IPS-20b (cell line): ENCODE results near the gene AZIN2.

Source experiments
- H3K27ac ChIP-seq: one replicate; pipeline ENCODE4 v1.5.1; 2013; ENCODE audit warnings: low read length
- H3K27me3 ChIP-seq: 2 replicates; pipeline ENCODE4 v1.6.1; 2013; ENCODE audit warnings: mild to moderate bottlenecking, low read length, inconsistent platforms; ENCODE audit not compliant: insufficient read depth
- H3K36me3 ChIP-seq: 2 replicates; pipeline ENCODE4 v1.6.1; 2013; ENCODE audit warnings: low read depth, mild to moderate bottlenecking, inconsistent platforms, low read length, moderate library complexity; ENCODE audit not compliant: insufficient read depth
- H3K4me1 ChIP-seq: 2 replicates; pipeline ENCODE4 v1.6.1; 2013; ENCODE audit warnings: mild to moderate bottlenecking, control low read depth, inconsistent platforms, low read length, moderate library complexity; ENCODE audit not compliant: insufficient read depth
- H3K4me3 ChIP-seq: 2 replicates; pipeline ENCODE4 v1.5.1; 2013; ENCODE audit warnings: mild to moderate bottlenecking, low read length, inconsistent platforms
- H3K9ac ChIP-seq: 2 replicates; pipeline ENCODE4 v1.6.1; 2013; ENCODE audit warnings: low read depth, mild to moderate bottlenecking, inconsistent platforms, low read length, moderate library complexity
- H3K9me3 ChIP-seq: 2 replicates; pipeline ENCODE4 v1.6.1; 2013; ENCODE audit warnings: mild to moderate bottlenecking, low read depth, low read length, inconsistent platforms; ENCODE audit not compliant: insufficient read depth

AZIN2 gene

DNA sequence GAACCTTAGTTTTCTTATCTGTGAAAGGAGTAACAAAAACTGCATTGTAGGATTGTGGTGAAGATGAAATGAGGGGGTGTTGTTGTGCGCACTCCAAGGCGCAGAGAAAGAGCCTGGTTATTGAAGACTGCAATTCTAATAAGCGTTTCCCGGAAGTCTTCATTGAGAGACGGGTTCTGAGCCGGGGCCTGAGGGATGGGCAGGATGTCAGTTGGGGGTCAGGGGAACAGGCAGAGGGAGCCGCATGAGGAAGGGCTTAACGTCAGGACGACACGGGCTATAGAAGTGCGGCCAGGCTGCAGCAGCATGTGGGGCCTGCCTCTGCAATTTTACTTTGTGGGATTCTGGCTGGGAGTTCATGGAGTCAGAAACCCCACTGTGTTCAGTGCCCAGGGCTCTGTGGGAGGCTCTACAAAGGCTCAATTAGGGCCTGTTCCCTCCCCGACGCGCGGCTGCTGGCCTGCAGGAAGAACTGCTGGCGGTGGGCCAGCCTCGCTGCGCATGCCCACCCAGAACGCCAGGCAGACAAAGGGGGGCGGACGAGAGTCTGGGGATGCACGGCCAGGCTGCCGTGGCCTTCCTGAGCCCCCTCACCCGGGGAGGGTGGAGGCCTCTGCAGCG lies 80.2 kb downstream of the AZIN2 start:
- peak overlapping the region; percentile 3; the same call in 1 of the 2 replicates for H3K9ac ChIP-seq
- no peak overlapping the region for H3K4me3 ChIP-seq
- H3K36me3 ChIP-seq: peaks cover 10% of the 10 kb centered on the region
- peaks cover 23% of the 10 kb centered on the region for H3K4me1 ChIP-seq
- H3K27ac ChIP-seq: no peak overlapping the region
- H3K9me3 ChIP-seq: no peaks in the 10 kb centered on the region
- no peaks in the 10 kb centered on the region for H3K27me3 ChIP-seq

DNA sequence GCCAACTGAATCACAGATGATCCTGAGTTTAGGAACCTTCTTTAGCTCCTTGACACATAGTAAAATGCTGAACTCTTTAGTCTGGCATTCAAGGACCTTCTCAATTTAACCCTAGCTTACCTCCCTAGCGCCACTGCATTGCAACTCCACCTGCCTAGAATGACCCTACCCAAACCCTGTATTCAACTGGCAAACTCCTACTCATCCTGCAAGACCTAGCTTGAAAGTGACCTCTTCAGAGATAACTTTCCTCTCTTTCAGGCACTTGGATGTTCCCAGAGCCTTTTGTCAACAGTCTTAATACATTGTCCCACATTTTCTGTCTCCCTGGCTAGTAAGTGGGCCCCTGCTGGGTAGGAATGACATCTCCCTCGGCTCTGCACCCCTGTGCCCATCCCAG lies 81.2 kb downstream of the AZIN2 start:
- Histone ChIP-seq H3K4me3 (no peak overlapping the region), H3K27ac (no peak overlapping the region), H3K4me1 (peaks cover 23% of the 10 kb centered on the region), H3K9me3 (no peaks in the 10 kb centered on the region), H3K9ac (no peak overlapping the region), H3K36me3 (peaks cover 10% of the 10 kb centered on the region), H3K27me3 (no peaks in the 10 kb centered on the region)

DNA sequence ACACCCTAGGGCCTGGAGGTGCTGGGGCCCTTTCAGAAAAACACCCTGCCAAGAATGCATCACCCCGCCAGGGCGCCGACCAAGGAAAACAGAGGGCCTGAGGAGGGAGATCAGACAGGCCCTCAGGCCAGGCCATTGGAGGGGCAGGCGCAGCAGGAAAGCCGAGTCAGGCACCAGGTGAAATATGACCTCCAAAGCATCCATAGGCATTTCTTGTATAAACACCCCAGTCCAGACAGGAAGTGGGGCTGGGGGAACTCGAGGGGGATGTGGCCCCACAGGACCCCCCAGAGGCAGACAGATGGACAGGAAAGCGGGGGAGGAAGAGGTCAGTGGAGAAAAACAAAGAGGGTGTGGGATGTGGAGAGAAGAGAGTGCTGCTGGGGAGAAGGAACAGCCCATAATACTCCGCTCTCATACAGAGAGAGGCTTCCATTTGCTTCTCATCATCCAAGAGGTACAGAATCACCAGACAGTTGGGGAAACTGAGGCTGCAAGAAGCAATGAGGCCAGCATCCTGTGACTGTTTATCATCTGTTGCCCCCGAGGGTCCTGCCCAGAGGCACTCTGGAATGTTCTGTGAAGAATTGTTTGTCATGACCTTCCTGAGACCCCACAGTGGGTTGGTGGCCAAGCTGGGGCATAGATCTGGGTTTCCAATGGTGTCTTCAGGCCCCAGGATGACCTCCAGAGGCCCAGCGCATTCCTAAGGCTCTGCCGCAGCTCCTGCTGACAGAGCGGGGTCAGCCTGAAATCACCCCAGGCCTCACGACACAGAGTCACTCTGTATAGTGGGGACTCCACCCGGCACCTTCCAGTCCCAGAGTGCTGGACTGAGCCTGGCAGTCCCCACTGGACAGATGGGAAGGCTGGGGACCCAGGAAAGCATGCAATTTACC lies 82.9 kb downstream of the AZIN2 start:
- Histone ChIP-seq H3K36me3 (no peaks in the 10 kb centered on the region), H3K27ac (no peak overlapping the region)

DNA sequence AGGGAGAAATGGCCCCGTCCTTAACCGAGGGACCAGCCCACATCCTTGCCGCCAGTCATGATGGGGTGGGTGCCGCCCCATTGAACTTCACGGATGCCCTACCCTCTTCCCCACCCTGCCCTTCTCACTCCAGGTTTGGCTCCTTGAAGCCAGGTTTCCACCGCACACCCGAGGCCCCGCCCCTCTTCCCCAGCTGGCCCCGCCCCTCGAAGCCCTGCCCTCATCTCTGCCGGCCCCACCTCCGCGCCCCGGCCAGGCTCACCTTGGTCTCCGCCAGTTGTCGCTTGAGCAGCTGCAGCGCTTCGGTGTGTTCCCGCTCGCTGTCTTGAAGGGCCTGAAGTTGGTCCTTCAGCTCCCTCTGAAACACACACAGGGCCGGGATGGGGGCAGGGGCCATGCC lies 84.3 kb downstream of the AZIN2 start:
- peaks cover 28% of the 10 kb centered on the region for H3K4me1 ChIP-seq
- H3K27me3 ChIP-seq: no peaks in the 10 kb centered on the region
- no peaks in the 10 kb centered on the region for H3K9me3 ChIP-seq
- no peak overlapping the region for H3K4me3 ChIP-seq
- no peak overlapping the region for H3K9ac ChIP-seq
- no peak overlapping the region for H3K27ac ChIP-seq
- no peaks in the 10 kb centered on the region for H3K36me3 ChIP-seq

More for the DNA sequence above, 82.9 kb downstream of the AZIN2 start:
- H3K9me3 ChIP-seq: no peaks in the 10 kb centered on the region
- H3K27me3 ChIP-seq: no peaks in the 10 kb centered on the region
- peaks cover 23% of the 10 kb centered on the region for H3K4me1 ChIP-seq
- no peak overlapping the region for H3K9ac ChIP-seq
- no peak overlapping the region for H3K4me3 ChIP-seq

DNA sequence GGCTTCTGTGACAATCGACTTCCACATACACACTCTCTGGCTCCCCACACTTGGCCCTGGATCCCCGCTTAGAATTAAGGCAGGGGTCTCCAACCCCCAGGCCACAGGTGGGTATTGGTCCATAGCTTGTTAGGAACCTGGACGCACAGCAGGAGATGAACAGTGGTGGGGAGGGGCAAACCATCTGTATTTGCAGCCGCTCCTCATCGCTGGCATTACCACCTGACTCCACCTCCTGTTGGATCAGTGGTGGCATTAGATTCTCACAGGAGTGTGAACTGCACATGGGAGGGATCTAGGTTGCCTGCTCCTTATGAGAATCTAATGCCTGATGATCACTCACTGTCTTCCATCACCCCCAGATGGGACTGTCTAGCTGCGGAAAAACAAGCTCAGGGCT lies 84.9 kb downstream of the AZIN2 start:
- Histone ChIP-seq H3K4me1 (peaks cover 25% of the 10 kb centered on the region), H3K36me3 (no peaks in the 10 kb centered on the region), H3K9ac (no peak overlapping the region), H3K27me3 (no peaks in the 10 kb centered on the region), H3K27ac (no peak overlapping the region), H3K4me3 (no peak overlapping the region), H3K9me3 (no peaks in the 10 kb centered on the region)

DNA sequence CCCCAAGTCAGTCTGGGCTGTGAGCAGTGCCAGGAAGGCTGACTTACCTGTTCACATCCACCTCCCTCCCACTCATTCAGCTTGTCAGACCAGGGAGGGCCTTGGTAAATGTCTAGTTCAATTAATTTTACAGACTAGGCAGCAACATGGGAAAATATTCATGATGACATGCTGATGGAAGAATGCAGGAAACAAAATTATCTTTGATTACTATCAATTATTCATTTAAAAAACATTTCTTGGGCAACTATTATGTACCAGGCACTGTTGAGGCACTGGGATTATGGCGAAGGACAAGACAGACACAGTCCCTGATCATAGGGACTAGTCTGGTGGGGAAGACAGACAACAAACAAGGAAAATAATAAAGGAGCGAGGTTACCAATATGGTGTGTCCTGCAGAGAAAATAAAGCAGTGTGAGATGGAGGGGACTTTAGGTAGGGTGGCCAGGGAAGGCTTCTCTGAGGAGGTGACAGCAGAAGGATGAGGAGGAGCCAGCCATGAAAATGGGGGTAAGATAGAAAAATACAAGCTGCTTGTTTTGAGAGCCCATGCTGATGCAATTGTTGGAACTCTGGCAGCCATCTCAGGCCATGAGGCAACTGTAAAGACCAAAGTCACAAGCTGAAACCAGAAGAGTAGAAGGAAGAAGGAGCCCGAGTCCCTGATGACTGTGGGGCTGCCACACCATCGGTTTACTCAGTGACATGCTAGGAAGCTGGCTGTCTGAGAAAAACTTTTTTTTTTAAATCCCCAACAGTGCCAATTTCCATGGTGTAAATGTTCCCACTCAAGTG lies 86.9 kb downstream of the AZIN2 start:
- no peaks in the 10 kb centered on the region for H3K9me3 ChIP-seq
- peaks cover 19% of the 10 kb centered on the region for H3K4me1 ChIP-seq
- H3K27me3 ChIP-seq: no peaks in the 10 kb centered on the region
- H3K27ac ChIP-seq: no peak overlapping the region
- no peak overlapping the region for H3K4me3 ChIP-seq
- H3K9ac ChIP-seq: no peak overlapping the region
- no peaks in the 10 kb centered on the region for H3K36me3 ChIP-seq

DNA sequence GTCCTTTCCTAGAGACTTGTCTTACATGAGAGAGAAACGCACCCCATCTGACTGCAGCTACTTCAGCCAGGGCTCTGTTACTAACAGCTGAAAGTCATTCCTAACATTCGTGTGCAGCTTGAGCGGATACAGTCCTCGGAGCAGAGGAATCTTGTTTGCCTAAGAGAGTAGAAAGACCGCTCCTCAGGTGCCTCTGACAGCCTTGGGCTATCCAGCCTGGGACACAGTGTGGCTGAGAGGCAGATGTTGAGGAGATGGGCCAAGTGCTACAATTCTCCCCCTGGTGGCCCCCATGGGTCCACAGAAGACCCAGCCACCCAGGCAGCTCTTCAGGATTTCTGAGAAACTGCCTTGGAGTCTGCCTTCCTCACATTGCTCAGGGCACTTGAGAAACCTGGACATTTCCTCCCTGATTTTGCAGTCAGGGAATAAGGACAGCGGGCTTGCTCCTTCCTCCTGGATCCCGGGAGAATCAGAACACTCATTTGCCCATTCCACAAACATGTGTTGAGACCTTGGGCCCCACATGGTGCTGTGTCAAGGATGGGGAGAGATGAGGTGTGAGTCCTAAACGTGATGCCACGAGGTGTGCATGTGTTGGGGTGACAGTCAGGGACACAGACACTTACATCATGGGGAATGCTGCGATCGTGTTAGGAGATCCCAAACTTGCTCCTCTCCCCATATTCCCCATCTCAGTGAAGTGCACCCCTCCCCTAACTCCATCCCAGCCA lies 87.8 kb downstream of the AZIN2 start:
- no peak overlapping the region for H3K4me3 ChIP-seq
- H3K9ac ChIP-seq: no peak overlapping the region
- no peaks in the 10 kb centered on the region for H3K27me3 ChIP-seq
- no peaks in the 10 kb centered on the region for H3K36me3 ChIP-seq
- H3K27ac ChIP-seq: no peak overlapping the region
- H3K9me3 ChIP-seq: no peaks in the 10 kb centered on the region
- H3K4me1 ChIP-seq: peaks cover 16% of the 10 kb centered on the region

DNA sequence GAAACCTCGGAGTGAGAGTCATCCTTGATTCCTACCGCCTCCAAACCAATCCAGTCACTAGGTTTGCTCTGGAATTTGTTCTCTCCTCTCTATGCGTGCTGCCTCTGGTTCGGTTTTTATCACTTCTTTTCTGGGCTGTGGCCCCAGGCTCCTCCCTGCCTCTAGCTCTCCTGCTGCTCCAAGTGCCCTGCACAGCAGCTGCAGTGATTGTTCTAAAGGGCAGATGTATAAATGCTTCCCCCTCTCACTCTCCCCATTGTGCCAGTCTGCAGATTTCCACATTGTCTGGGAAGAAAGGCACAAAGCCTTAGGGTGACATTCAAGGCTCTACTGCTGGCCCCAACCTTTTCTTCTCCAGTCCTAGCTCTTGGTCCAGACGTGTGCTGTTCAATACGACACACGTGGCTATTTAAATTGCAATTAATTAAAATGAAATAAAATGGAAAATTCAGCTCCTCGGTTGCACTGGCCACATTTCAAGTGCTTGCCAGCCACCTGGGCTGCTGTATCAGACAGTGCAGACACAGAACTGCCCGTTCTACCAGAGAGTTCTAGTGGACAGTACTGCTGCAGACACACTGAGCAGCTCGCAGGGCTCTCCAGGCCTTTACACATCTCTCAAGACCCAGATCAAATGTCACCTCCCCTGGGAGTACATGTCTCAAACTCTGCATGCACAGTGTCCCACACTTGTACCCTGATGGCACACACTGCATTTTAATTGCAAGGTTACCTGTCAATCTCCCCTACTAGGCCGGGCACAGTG lies 88.5 kb downstream of the AZIN2 start:
- no peaks in the 10 kb centered on the region for H3K9me3 ChIP-seq
- no peak overlapping the region for H3K27ac ChIP-seq
- H3K27me3 ChIP-seq: no peaks in the 10 kb centered on the region
- no peaks in the 10 kb centered on the region for H3K36me3 ChIP-seq
- H3K4me3 ChIP-seq: no peak overlapping the region
- no peak overlapping the region for H3K9ac ChIP-seq
- peaks cover 9% of the 10 kb centered on the region; the same call in 1 of the 2 replicates for H3K4me1 ChIP-seq
